Left renal cortex interstitium (tissue), 4 donors: ENCODE measurements around the gene BCAT1. TPM values are rescaled to one million over a fixed set of nuclear protein-coding genes. Genes with fewer than 3 reads are reported as not detected.

Experiments
- DNase-seq, 4 donors: peaks; one replicate each; pipeline ENCODE4 v3.0.0-alpha.2; 2013; ENCODE audit warnings: low read depth in 4 of 4, low spot score in 2 of 4, missing footprints in 1 of 4
- polyA plus RNA-seq, 4 donors: library from polyadenylated mRNA; unstranded; fragments of 120-200 nt; gene quantifications; one replicate each; pipeline ENCODE4 v1.2.1, GENCODE V29; 2013; ENCODE audit not compliant: insufficient read length in 4 of 4

The BCAT1 gene
- polyA plus RNA-seq, 4 donors, result 45.1 to 47.8 (median 46.8) TPM

DNA sequence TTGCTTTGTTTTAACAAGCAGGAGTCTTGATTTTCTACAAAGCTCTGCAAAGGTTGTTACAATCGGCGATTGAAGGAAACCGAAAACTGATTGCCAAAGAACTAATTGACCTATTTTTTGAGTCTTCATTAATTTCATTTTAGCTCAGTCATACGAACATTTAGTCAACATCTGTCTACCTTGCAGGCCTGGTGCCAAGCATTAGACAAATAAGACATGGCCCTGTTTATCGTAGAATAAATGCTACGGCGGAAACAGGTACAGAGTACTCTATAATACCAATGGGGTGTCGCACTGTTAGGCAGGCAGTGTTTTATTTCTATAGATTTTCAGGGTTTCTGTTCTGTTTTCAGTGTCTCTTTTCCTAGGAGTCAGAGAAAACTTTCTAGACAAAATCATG, 171.5 kb downstream of the BCAT1 start:
- DNase-seq, result no peak

DNA sequence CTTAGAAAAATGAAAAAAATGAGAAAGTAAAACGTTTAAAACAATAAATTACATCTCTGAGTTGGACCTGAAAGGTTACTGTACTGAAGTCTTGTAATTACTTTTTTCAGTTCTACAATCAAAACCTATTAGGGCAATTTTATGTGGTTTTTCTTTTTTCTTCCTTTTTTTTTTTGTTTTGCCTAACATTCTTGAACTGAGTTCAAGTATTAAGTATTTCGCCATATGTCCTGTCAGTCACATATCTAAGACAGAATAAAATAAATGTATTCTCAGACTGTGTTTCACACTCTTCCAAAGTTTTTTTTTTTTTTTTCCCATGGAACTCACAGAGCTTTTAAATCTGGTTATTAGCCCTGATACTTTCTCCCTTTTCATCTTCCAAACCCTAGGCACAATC, 172.0 kb downstream of the BCAT1 start:
- DNase-seq, result no peak

DNA sequence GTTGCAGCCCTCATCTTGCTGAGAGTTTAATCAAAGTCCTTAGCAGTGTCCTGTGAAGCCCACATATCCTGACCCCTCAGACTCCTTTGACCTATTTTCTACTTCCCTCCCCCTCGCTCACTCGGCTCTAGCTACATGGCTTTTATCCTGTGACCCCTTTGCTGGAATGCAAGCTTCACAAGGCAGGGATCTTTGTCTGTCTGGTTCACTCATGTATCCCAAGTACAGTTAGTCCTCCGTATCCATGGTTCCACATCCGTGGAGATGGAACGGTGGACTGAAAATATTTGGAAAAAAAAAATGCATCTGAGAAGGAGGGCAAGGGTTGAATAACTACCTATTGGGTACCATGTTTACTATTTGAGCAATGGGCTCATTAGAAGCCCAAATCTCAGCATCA, 173.8 kb downstream of the BCAT1 start:
- DNase-seq, result no peak

DNA sequence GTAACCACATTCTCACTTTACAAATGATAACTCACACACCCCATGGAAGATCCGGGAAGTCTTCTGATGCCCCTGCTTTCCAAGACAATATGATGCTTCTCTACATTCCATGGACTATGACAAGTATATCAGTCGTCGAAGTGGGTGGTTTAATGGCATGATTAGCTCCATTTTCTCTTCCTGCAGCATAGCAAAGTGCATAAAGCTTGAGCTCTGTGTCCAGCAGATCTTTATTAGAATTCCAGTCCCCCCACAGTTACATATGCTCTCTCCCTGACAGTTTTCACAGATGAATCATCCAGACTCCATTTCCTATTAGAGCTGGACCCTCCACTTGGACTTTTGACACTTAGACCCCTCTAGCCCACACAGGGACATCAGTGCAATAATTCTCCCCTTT, 174.9 kb downstream of the BCAT1 start:
- no peak for DNase-seq

DNA sequence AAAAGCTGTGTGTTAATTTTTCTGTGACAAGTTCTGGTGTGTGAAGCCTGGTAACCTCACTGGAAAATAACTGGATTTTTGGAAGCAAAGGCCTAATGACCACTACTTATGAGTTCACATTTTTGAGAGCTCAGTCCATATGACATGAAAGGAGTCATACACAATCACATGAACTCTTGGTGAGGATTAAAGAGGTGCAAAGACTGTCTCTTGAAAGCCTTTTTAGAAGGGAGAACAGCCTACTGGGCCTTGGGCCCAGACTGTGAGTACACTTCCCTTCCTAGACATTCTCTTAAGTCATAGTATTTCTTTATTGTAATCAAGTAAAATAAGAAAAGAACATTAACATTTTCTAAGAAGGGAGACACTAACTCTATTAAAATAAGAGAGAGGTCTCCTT, 176.1 kb downstream of the BCAT1 start:
- no peak for DNase-seq

DNA sequence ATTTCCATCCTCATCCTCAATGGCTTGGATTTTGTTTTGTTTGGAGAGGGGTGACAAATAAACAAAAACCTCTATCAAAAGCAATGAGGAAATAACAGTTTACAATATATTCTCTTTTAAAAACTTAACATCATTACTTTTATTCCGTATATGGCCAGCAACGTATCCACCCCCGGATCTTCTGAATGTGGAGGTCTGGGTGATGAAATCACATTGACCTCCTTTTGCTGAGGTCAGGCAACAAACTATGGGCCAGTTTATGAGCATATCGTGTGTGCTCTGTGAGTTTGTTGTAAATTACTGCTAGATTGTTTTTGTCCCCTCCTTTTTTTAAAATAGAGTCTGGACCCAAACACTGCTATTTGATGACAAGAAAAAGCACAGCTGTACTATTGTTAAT, 178.1 kb downstream of the BCAT1 start:
- no peak for DNase-seq

DNA sequence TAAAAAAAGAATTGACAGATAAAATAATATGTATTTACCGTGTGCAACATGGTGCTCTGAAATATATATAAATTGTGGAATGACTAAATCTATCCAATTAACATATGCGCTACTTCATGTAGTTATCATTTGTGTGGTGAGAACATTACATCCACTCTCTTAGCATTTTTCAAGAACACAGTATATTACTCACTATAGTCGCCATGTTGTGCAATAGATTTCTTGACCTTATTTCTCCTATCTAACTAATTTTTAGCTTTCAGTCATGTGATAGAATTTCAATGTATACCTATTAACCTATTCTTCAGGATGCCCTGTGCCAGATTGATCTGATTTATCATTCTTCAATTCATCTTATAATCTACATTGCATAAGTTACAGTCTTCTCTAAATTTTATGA, 178.6 kb downstream of the BCAT1 start:
- no peak for DNase-seq

DNA sequence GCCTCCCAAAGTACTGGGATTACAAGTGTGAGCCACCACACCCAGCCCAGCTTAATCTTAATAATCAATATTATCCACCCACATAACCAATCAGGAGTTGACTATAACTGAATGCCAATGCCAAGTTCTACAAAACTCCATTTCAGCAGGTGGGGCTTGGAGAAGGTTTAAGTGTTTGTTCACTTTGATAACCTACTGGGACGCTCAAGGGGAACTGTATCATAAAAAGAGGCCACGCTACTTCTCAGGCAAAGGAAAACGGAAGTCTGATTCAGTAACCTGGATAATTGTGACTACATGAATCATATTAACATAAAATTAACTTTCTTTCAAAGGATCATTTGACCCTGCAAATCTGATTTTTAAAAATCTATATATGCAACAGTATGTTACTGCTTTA, 179.2 kb downstream of the BCAT1 start:
- DNase-seq, result no peak

DNA sequence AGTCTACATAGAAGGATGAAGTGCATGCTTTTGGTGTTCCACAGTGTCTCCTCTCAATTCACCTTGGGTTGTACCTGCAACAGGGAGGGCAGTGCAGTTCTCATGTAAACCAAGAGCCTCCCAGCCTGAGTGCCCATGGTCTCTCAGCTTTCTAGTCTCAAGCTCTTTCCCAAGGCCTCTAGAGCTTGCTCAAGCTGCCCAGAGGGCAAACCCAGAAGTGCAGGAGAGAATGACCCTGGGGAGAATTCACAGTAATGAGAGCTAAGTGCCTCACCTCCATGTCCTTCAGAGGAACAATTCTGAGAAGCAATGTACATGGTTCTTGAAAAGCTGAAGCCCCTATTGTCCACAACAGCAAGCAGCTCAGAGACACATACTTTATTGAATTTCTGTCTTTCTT, 180.5 kb downstream of the BCAT1 start:
- no peak for DNase-seq

DNA sequence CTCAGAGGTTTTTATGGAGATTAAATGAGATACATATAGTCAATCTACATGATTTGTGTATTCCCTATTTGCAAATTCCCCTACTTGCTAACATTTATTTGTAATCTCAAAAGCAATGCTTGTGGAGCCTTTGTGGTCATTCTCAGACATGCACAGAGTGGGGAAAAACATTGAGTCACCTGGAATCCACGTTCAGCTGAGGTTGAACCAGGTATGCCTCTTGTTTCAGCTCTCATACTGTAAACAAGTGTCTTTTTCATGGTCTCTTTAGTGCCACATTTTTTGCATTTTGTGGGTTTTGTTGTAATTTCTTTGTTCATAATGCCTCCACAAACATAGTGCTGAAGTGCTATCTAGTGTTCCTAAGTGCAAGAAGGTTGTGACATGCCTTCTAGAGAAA, 181.9 kb downstream of the BCAT1 start:
- DNase-seq, result no peak

DNA sequence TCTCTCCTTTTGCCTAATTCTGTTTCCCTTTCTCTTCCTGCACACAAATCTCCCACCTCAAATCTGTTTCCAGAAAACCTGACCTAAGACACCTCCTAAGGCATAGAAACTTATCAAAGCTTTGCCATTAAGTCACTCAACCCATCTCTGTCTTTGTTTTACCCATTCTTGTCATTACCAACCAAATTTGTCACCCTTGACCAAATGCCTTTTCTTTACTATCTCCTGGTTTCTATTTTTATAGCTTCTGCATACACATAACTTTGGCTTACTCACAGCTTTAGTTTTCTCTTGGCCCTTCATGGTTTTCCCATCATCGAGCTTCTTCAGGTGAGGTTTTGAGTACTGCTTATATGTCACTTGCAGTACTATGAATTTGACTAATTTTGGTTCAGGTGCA, 184.2 kb downstream of the BCAT1 start:
- no peak for DNase-seq

DNA sequence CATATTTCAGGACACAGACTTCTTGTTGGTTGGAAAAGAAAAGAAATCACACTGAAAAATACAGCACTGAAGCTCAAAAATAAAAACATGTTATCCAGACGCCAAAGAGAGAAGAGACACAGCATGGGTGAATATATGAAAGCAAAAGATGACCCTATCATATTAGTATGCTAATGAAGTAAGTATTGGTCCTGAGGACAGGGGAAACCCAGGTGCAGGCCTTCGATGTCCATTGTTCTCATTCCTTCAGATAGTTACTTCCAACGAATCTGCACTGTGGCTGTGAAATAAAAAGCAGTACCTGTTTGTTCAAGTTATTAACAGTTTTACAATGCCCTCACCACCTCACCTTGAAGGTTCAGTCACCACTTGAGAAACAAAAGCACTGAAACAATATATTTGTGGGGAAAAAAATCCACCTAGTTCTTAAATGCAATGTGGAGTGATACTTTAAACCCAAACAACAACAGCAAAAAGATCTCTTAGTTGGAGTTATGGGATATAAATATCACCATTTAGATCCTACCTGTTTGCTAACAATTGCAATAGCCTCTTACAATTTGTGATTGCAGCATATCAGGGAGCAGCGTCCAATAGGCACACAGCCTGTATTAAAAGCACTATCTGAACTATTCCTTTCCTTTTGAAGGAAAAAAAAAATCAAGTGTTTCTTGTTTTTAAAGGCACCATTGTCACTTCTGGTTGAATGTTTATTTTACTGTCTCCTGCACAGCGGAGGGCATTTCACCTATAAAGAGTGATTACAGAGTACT, 188.1 kb downstream of the BCAT1 start:
- DNase-seq, result no peak

DNA sequence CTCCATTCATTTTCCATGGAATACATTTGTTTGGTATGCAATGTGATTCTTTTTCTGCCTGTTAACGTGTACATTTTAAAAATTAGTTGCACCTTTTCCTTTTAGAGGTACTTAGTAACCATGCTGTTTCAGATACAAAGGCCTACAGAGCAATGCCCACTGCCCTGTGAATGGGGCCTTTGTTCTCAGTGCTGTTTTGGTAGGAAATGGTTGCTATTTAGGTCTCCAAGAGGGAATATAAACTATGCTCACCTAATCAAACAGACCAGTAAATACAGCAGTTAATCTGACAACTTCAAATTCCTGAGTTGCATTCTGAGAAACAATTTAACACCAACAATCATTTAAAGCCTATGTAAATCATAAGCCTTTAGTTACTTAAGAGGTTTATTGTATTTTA, 188.7 kb downstream of the BCAT1 start:
- DNase-seq, result no peak

Other genes with a start within 250 kb of the BCAT1 start
- 1 to 10 TPM; 5.0 to 8.4 (median 7.1) TPM for gene DNAI7, start 246.1 kb upstream of the BCAT1 start, polyA plus RNA-seq
- 10 to 100 TPM; 35.3 to 46.1 (median 44.3) TPM for gene ETFRF1, start 246.1 kb upstream of the BCAT1 start, polyA plus RNA-seq